PFSK-1 (cell line): Measurements from ENCODE around the gene TMEM252.

ENCODE experiments used
- FOXP2 ChIP-seq: optimal IDR thresholded peaks from 2 replicates; pipeline ENCODE3; 2011; ENCODE audit warnings: borderline replicate concordance, control low read depth, inconsistent platforms; ENCODE audit not compliant: insufficient read depth; ENCODE audit errors: extremely low read length, extremely low read depth
- POLR2AphosphoS5 ChIP-seq: IDR thresholded peaks from 2 replicates; pipeline ENCODE4 v1.6.1; 2012; ENCODE audit warnings: low read depth, mild to moderate bottlenecking, control low read depth, low read length, moderate library complexity
- REST ChIP-seq, 2 experiments: IDR thresholded peaks; 2 replicates each; pipeline versions ENCODE4 v1.6.1 to v1.8.0; 2011 to 2012; ENCODE audit warnings: low read depth in 2 of 2, low read length in 2 of 2, control low read depth in 1 of 2, inconsistent platforms in 1 of 2, mild to moderate bottlenecking in 1 of 2, moderate library complexity in 1 of 2; ENCODE audit not compliant: insufficient read depth in 1 of 2
- SIN3A ChIP-seq: IDR thresholded peaks from 2 replicates; pipeline ENCODE4 v1.6.1; 2012; ENCODE audit warnings: mild to moderate bottlenecking, low read length, moderate library complexity, borderline replicate concordance; ENCODE audit not compliant: insufficient read depth
- TAF1 ChIP-seq: IDR thresholded peaks from 2 replicates; pipeline ENCODE4 v1.6.1; 2012; ENCODE audit warnings: low read length, control low read depth, borderline replicate concordance; ENCODE audit not compliant: insufficient read depth

Gene TMEM252

DNA sequence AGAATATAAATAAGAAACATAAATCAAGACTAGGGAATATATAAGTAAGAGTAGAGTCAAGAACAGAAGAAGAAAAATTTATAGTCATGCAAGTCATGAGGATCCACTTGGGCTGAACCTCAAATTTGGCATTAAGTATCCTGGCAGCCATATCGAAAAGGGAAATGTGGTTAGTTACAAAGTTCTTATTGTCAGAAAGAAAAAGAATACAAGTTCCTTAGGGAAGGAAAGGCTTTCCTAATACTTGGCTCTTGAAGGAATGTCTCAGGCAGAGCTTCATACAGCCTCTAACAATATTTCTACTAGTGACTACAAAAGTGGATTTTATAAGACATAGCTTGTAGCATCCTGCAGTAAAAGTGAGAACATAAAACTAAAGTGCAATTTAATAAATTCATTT, 45.4 kb downstream of the TMEM252 start:
- no peak for TF ChIP-seq TAF1

- no peak for TF ChIP-seq SIN3A
- no peak for TF ChIP-seq TAF1
- no peak for TF ChIP-seq FOXP2
- no peak for TF ChIP-seq POLR2AphosphoS5
- no peak for TF ChIP-seq REST (IDR thresholded peaks at IDR 0.05; ENCODE audit: insufficient read depth in 1 of 2, low read depth in 2 of 2, low read length in 2 of 2)
Observed at GRCh38 chr9:68493958-68494577, 46.6 kb downstream of the TMEM252 start.

DNA sequence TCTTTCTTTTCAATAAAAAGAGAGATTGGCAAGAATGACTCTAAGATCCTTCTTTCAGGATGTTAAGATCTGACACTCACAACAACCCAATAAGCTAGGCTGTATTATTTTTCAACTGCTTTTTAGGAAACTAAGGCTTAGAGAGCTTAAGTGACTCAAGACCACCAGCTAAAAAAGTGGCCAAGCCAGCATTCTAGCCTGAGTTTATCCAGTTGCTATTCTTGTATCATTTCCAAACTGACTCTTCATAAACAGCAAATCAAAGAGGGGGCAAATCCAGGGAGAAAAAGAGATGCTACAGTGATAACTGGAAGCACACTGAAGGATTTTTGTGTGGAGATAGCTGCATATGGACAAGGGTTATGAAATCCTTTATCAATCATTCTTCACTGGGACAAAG, 47.1 kb downstream of the TMEM252 start:
- TF ChIP-seq SIN3A (no peak), TAF1 (no peak), POLR2AphosphoS5 (no peak), FOXP2 (no peak), REST (IDR thresholded peaks at IDR 0.05; ENCODE audit: insufficient read depth in 1 of 2, low read depth in 2 of 2, low read length in 2 of 2) (no peak)

DNA sequence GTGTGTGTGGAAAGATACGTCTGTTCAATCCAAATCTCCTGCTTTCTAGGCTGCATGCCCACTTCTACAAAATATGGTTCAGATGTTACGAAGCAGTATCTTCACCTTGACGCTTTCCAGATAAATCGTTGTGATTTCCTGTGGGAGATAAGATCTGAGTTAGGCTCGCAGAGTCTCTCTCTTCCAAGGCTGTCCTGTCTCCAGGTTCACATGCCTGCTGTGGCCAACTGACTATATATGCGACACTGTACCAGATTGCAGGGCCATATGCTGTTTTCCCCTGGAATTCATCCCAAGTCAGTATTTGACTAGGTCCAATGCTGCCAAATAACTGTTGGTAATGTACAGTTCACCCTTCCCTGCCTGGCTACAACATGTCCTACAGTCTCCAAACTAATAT, 47.9 kb downstream of the TMEM252 start:
- no peak for TF ChIP-seq SIN3A
- no peak for TF ChIP-seq TAF1
- no peak for TF ChIP-seq POLR2AphosphoS5
- no peak for TF ChIP-seq REST (IDR thresholded peaks at IDR 0.05; ENCODE audit: insufficient read depth in 1 of 2, low read depth in 2 of 2, low read length in 2 of 2)
- no peak for TF ChIP-seq FOXP2

- TF ChIP-seq TAF1 (no peak), POLR2AphosphoS5 (no peak), FOXP2 (no peak), REST (IDR thresholded peaks at IDR 0.05; ENCODE audit: insufficient read depth in 1 of 2, low read depth in 2 of 2, low read length in 2 of 2) (no peak), SIN3A (no peak)
Observed at GRCh38 chr9:68489646-68490045, 51.0 kb downstream of the TMEM252 start.
